HG02885 (cell line): ENCODE data around the gene TENT5C.

Experiments
- ATAC-seq: cut with Tn5 transposase; IDR thresholded peaks from one replicate; pipeline ENCODE4 v1.9.1; 2021; ENCODE audit warnings: mild to moderate bottlenecking; ENCODE audit not compliant: unreplicated experiment, poor library complexity

Gene TENT5C

DNA sequence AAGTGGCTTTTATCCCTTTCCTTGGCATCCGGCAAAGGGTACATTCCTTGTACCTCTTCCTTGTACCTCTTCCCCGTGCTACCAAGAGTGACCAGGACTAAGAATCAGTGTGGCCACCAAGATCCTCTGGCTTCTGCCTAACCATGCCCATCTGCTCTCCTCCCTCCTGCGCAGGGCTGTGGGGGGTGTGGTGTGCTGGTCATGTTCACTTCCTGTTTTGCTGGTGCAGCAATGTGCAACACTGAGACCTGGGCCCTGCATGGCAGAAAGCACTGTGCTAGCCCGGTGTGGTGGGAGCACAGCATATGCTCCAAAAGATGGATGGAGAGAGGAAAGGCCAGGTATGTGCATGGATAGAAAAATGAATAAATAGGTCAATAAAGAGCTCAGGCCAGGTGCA lies 33.3 kb upstream of the TENT5C start:
- ATAC-seq: peak; percentile 53

DNA sequence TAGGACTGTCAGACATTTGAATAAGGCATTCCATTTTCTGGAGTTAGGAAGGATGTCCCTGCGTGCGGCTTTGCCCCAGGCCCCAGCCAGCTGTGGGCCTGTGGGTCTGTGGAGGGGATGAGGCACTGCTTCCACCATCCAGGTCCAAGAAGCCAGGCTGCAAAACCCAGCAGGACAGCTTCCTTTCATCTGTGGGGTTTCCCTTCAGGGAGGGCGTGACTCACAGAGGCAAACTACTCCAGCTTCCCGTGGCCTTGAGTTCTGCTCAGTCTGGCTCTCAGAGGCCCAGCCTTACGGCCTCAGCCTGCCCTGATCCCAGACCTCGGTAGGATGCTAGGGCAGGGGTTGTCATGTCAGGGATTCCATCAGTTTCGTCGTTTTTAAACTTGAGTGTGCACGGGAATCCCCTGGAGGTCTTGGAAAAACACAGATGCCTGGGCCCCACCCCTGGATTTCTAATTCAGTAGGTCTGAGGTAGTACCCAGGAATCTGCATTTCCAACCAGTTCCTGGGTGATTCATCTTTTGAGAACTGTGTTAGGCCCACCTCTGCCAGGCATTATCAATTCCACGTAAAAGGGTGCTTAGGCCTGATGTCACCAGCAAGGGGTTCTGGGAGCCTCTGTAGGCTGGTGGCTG lies 32.3 kb upstream of the TENT5C start:
- ATAC-seq: no peak

DNA sequence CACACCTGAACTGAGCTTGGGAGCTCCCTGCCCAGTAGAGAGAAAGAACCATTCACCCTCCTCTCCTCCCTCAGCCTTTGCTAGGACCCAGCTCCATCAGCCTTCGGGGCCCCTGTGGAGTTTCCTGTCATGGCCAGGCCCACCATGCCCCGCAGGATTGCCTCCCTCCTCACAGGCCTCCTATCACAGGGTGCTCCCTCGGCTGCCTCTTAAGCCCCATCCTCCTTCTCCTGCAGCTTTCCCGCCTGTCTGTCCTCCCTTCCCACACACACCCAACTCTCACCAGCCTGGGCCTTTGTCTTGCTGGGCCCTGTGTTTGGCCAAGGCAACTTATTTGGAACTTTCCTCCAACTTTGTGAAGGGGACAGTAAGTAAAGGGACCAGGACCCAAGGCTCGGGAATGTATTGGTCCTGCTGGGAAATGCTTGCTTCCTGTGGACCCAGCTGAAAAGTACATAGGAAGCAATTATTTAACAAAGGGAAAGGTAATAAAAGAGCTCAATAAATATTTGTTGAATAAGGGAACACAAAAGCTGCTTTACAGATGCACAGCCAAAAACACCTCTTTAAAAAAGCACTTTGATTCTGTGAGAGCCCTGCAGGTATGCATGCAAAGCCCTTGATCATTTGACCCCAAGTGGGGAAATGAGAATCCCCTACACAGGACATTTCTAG lies 31.6 kb upstream of the TENT5C start:
- no peak for ATAC-seq

DNA sequence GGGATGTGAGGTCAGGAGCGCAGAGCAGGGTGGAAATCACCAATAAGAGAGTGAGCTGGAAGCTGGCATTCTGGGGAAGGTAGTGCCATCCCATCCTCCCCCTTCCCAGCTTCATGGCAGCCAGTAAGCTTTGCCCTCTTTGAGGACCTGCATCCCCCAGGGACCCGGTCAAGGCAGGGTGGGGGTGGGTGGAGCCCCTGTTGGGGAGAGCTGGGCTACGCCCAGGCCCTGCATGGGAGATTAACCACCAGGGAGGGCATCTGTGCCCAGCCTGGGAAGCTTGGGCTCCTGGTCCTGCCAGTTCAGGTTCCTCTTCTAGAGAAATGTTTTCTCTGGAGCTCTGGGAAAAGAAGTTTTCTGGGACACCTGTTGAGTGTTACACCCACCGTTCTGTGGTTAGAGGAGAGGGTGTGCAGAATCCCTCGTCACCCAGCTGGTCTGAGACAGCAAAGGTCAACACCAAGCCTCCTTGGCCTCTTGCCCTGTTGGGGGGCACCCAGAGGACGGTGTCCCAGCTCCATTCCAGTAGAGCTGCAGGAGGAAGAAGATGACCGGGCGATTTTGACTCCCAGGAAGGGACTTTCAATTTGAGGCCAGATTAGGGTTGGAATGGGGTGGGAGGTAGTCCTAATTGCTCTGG lies 30.1 kb upstream of the TENT5C start:
- no peak for ATAC-seq

DNA sequence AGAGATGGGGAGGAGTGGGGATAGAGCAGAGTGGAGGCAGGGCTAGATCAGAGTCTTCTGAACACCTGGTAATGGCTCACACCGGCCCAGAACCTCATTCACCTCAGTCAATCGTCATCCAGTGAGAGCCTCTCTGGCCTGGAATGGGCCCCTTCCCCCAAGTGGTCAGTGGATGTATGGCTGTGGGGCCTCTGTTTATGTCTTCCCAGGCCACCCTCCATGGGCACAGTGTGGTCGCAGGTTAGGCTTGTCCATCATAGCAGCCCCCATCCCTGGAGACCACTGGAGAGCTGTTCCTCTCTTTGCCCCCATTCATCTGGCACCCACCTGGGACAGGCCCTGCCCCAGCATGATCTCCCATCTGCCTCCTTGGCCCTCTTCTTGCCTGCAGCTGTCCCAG lies 29.6 kb upstream of the TENT5C start:
- no peak for ATAC-seq

DNA sequence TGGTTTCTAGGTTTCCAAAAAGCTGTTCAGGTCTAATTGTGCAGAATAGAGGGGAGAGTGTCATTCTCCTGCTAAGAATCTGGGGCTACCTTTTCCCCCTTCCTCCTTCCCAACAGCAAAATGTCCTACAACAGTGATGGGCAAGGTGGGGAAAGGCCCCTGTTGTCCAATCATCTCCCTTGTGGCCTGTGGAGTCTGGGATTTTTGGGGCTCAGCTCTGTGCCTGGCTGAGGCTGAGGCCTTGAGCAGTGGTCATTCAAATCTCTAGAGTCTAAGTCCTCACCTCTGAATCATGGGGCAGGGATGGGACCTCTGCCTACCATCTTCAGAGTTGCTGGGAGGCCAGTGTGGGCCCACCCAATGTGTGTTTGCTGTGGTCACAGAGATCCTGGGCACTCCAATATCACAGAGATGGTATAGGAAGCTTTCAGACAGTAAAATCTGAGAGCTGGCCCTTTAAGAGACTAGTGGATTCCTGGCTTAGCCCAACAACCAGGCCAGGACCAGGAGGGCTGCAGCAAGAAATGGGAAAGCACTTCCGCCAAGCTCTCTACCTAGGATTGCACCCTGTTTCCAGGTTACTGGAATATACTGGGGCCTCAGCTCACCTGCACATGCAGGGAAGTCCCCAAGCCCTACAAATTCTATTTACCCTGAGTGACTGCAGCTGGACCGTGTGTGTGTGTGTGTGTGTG lies 28.5 kb upstream of the TENT5C start:
- ATAC-seq: no peak

DNA sequence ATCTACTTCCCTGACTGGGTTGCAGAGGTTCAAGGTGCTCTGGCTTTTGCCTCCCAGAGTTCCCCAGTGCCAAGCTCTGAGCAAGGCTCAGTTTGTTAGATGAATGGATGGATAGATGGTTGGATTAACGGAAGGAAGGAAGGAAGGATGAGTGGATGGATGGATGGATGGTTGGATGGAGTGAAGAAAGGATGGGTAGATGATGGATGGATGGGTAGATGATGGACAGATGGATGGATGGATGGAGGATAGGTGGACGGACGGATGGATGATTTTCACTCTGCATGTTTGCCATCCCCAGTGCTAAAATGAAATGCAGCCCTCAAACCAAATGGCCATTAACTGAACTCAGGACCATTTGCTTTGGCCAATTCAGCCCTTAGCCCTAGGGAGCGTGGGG lies 27.4 kb upstream of the TENT5C start:
- no peak for ATAC-seq

DNA sequence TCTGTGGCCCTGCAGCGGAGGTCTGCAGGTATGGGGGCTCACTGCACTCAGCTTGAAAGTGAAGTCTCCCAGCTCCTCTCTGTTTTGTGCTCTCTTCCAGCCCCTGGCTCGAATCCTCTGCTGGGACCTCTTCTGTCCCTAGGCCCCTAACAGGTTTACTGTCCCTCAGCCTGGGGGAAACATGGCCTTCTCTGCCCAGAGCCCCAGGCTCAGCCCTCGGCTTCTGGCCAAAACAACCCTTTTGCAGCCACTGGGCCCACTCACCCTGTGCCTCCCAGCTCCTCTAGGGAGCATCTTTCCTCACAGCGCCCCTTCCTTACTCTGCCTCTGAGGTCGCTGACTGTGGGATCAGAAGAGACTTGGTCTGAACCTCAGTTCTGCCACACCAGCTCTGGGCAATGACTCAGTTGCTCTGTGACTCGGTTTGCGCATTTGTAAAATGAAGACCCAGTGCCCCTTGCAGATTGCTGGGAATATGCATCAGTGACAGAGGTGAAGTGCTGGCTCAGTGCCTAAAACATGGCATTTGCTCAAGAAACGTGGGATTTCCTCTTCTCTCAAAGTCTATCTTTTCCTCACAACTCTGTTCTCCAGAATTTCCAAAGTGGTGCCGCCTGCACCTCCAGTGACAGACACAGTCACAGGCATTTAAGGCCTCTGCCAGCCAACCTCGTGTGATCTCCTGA lies 26.5 kb upstream of the TENT5C start:
- ATAC-seq: no peak

DNA sequence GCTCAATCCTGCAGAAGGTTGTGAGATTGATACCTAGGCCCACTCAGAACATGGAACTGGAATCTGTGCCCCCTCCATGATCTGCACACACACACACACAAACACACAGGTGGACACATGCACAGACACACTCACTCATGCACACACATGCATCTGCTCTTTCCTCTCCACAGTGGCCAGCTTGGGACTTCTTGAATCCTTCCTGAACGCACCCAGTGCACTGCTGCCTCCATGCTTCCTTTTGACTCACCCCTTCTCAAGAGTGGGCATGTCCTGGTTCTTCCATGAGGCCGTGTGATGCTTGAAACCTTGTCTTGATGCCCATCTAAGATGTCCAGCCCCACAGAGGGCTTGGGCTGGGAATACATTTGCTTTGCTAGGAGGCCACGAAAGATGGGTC lies 25.4 kb upstream of the TENT5C start:
- no peak for ATAC-seq

DNA sequence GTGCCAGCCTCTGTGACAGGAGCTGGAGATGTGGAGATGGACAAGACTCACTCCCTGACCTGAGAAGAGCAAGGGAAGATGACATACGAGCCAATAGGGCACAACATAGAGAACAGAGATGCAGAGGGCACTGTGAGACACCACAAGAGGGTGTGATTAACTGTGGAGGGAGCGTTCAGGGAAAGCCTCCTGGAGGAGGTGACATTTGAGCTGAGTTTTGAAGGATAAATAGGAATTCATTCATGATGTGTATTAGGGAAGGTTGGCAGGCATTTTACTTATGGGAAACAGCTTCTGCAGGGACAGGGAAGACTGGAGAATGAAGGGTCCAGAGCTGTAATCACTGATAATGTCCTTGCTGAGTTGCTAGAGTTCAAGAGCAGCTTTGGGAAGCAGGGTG lies 25.0 kb upstream of the TENT5C start:
- ATAC-seq: no peak

DNA sequence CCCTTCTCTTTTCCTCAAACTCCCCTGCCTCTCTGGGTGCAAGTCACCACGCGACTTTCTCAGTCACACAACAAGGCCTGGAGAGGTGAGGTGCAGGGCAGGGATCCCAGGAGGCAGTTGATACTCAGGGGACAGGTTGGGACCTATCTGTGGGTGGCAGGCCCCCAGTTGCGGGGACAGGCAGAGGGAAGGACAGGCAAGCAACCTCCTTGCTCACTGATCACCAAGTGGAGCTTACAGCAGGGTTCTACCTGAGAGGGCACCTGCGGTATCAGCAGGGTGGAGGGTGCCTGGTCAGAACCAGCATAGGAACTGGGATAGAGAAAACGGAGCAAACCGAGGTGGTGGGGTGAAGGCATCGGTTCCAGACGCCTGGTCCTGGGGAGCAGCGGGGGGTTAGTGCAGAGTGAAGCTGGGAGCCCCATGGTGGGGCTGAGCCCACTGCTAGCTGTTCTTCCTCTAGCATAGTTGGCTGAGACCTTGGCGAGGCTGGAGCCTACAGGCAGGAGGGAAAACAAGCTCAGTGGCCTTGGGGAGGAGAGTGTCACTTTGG lies 24.4 kb upstream of the TENT5C start:
- ATAC-seq: no peak

DNA sequence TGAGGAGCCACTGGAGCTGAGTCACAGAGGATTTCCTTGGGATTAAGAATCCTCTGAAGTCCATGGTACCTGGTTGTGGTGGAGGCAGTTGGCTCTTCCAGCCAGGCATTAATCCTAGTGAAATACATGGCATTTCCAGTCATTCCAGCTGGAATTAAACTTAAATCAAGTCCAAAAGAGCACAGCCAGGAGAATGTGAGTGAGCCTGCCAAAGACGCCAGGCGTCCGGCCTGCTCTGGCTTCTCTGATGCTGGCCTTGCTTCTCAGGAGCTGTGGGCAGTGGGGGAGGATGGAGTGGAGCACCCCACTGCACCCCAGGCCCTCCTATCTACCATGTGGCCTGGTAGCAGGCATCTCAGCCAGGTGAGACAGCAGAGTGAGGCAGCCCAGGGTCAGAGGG lies 23.4 kb upstream of the TENT5C start:
- ATAC-seq: no peak

DNA sequence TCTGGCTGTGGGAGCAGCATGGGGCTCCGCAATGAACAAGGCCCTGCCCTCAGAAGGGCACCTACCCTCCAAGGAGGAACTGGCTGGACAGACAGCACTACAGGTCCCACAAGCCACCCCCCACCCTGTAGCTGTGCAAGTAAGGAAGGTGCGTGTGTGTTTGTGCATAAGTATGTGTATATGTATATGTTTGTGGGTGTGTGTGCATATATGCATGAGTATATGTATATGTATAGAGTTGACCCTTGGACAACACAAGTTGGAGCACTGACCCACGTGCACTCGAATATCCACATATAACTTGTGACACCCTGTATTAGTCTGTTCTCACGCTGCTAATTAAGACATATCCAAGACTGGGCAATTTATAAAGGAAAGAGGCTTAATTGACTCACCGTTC lies 22.6 kb upstream of the TENT5C start:
- no peak for ATAC-seq

DNA sequence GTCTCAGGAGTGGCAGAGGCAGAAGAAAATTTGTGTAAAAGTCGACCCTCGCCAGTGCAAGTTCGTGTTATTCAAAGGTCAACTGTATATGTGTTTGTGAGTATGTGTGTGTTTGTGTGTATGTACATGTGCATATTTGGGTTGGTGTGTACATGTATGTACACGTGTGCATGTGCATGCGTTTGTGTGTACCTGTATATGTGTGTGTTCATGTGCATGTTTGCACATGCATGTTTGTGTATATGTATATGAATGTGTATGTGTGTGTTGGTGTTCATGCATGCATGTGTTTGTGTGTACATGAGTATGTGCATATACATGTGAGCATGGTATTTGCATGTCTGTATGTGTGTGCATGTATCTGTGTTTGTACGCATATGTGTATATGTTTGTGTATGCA lies 21.7 kb upstream of the TENT5C start:
- no peak for ATAC-seq

DNA sequence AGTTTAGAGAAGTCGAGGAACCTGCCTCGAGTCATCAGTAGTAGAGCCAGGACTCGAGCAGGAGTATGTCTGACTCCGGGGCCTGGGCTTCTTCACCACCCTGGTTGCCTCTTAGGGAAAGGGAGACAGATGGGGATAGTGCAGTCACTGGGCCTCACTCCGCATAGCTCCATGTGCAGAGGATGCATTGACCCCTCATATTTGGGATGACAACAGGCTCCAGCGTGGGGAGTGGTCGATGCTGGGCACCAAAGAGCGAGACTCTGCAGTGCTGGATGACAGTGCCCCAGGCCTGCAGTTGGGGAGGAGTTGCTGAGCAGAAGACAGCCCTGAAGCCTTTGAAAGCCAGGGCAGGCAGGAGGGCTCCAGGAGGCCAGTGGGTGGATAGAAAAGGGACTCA lies 20.8 kb upstream of the TENT5C start:
- no peak for ATAC-seq

DNA sequence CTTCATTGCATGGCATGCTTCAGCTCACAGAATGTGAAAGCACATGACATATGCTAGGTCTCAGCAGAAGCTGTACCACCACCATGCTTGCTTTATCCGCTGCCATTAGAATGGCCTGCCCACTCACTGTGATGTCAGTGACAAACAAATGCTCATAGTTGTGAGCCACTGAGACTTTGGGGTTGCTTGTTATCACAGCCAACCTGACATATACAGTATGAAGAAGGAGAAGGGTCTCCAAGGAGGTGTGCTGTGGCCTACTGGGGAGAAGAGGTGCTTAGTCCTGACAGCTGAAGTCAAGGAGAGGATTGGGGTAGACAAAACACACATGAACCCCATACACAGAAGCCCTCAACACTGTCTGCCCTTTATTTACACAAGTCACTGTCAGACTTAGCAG lies 19.5 kb upstream of the TENT5C start:
- ATAC-seq: no peak

DNA sequence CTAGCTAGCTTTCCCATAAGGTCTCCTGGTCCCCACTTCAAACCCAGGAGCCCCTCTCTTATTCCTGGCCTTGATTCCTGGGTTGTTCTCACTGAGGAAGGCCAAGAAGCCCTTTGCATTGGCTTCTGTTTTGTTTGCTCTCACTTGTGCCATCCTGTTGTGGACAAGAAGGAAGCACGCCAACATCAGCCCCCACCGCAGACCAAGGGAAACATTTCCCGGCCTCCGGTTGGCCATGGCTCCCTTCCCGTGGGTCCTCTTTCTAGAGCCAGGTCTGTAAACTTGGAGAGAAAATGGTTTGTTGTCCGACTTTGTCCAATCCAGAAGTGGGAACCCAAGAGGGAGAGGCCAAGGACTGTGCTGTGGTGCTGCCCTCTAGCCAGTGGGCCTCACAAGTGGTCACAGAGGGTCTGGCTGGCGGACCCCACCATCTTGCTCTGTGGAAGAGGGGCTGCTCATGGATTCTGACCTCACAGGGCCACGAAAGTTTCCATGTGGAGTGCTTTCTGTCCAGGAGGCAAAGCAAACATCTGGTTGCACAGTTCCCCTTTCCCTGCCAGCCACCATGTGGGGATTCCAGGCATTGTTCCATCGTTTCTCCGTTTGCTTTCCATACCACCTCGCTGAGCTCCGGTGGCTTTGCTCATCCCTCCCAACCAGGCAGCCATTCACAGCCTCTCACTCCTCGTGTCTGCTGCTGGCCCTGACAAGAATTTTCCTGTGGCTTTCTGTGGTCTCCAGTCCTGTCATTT lies 18.9 kb upstream of the TENT5C start:
- no peak for ATAC-seq

DNA sequence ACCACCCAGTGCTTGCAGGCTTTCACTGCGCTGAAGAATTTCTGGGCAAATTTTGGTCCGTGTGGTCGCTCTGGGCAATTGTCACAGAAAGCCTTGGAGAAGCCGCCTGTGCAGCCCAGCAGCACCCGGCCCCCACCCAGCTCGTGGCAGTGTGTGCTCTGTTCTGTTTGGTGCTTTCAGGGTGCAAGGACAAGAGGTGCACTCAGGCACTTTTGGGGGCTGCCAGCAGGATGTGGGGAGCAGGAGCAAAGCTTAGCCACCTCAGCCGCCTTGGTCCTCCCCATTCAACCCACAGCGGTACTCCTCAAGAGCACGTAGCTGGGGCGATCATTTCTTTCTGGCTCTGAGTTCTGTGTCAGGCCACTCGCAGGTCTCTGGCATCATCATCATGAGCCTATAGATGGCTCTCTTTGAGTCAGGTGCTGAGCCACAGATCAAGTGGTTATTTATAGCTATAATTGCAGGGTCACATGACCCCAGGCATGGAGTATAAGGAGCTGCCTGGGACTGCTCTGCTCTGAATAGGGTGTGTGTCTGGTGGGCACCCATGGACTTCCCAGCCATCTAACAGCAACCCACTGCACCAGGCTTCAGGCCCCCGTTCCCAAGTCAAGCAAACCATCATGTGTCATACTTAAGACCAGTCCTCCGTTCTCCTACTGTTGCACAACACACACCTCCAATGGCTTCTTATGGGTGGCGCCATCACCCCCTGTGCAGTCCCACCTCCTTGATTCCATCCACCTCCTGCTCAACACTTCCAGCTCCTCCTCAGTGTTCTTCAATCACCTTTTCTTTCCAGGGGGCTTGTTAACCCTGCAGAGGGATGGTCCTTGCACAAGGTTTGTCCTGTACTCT lies 18.1 kb upstream of the TENT5C start:
- ATAC-seq: no peak

DNA sequence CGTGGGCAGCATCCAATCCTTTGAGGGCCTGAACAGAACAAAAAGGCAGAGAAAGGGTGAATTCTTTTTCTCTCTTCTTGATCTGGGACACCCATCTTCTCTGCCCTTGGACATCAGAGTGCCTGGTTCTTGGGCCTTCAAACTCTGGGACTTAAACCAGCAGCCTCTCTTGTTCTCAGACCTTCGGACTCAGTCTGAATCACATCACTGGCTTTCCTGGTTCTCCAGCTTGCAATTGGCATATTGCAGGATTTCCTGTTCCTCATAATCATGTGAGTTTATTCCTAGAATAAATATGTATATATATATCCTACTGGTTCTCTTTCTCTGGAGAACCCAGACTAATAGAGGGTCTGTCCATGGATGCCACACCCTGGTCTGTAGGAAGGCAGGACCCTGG lies 16.3 kb upstream of the TENT5C start:
- ATAC-seq: no peak
